GM19035 (cell line): ENCODE results near the gene PARD3B.

Experiments
- ATAC-seq: cut with Tn5 transposase; IDR thresholded peaks from one replicate; pipeline ENCODE4 v1.9.1; 2021; ENCODE audit not compliant: unreplicated experiment

Gene PARD3B

GRCh38 chr2:204931562-204931961 is 386.3 kb downstream of the PARD3B start:
- no peak for ATAC-seq

- ATAC-seq, result no peak
Observed at GRCh38 chr2:204933735-204934374, 388.6 kb downstream of the PARD3B start.

- no peak for ATAC-seq
Observed at GRCh38 chr2:204944927-204945326, 399.7 kb downstream of the PARD3B start.

- ATAC-seq, result no peak
Observed at GRCh38 chr2:204945376-204945775, 400.1 kb downstream of the PARD3B start.

- no peak for ATAC-seq
Observed at GRCh38 chr2:204946892-204947291, 401.6 kb downstream of the PARD3B start.

GRCh38 chr2:204947405-204947804 is 402.1 kb downstream of the PARD3B start:
- no peak for ATAC-seq

- ATAC-seq, result no peak
Observed at GRCh38 chr2:204948024-204948763, 402.9 kb downstream of the PARD3B start.

GRCh38 chr2:204948822-204949221 is 403.5 kb downstream of the PARD3B start:
- ATAC-seq, result no peak

GRCh38 chr2:204950695-204951346 is 405.5 kb downstream of the PARD3B start:
- no peak for ATAC-seq

GRCh38 chr2:204958371-204958770 is 413.1 kb downstream of the PARD3B start:
- no peak for ATAC-seq

- no peak for ATAC-seq
Observed at GRCh38 chr2:204964414-204964813, 419.1 kb downstream of the PARD3B start.

- ATAC-seq, result no peak
Observed at GRCh38 chr2:204966245-204966644, 421.0 kb downstream of the PARD3B start.

GRCh38 chr2:204967199-204967960 is 422.1 kb downstream of the PARD3B start:
- no peak for ATAC-seq

- no peak for ATAC-seq
Observed at GRCh38 chr2:204971206-204971907, 426.1 kb downstream of the PARD3B start.

GRCh38 chr2:204972161-204972560 is 426.9 kb downstream of the PARD3B start:
- no peak for ATAC-seq

- no peak for ATAC-seq
Observed at GRCh38 chr2:204972606-204973336, 427.5 kb downstream of the PARD3B start.

- no peak for ATAC-seq
Observed at GRCh38 chr2:204973616-204974015, 428.3 kb downstream of the PARD3B start.

- no peak for ATAC-seq
Observed at GRCh38 chr2:204974487-204974886, 429.2 kb downstream of the PARD3B start.

- no peak for ATAC-seq
Observed at GRCh38 chr2:204977914-204978313, 432.6 kb downstream of the PARD3B start.

- no peak for ATAC-seq
Observed at GRCh38 chr2:204982303-204982702, 437.0 kb downstream of the PARD3B start.
